Liver (tissue), 9 donors: ENCODE measurements around the gene LLGL2. TPM values are rescaled to one million over a fixed set of nuclear protein-coding genes. Genes with fewer than 3 reads are reported as not detected.

Experiments used
- DNase-seq: peaks from one replicate; pipeline ENCODE4 v3.0.0-alpha.2; 2017; ENCODE audit warnings: low spot score
- H3K27ac ChIP-seq, 2 donors: one replicate each; pipeline ENCODE4 v1.7.0; 2013; ENCODE audit warnings: inconsistent platforms in 2 of 2, low read length in 2 of 2, control low read depth in 1 of 2, low read depth in 1 of 2, mild to moderate bottlenecking in 1 of 2
- H3K27me3 ChIP-seq, 4 donors: one replicate each; pipeline versions ENCODE4 v1.6.1 to v1.7.0; 2013; ENCODE audit warnings: low read length in 3 of 4, inconsistent platforms in 1 of 4, mild to moderate bottlenecking in 1 of 4, moderate library complexity in 1 of 4; ENCODE audit not compliant: control insufficient read depth in 4 of 4, insufficient read depth in 4 of 4
- H3K36me3 ChIP-seq, 4 donors: one replicate each; pipeline versions ENCODE4 v1.6.1 to v1.7.0; 2013; ENCODE audit warnings: low read length in 3 of 4, mild to moderate bottlenecking in 3 of 4, low read depth in 1 of 4, moderate library complexity in 1 of 4; ENCODE audit not compliant: control insufficient read depth in 4 of 4, insufficient read depth in 3 of 4
- H3K4me1 ChIP-seq, 4 donors: one replicate each; pipeline versions ENCODE4 v1.6.1 to v1.7.0; 2013; ENCODE audit warnings: low read length in 3 of 4, mild to moderate bottlenecking in 3 of 4, moderate library complexity in 1 of 4; ENCODE audit not compliant: control insufficient read depth in 4 of 4, insufficient read depth in 4 of 4
- H3K4me3 ChIP-seq, 3 donors: one replicate each; pipeline versions ENCODE4 v1.6.1 to v1.7.0; 2013; ENCODE audit warnings: low read length in 3 of 3, control low read depth in 1 of 3, low read depth in 1 of 3, mild to moderate bottlenecking in 1 of 3
- H3K9ac ChIP-seq, 2 donors: one replicate each; pipeline ENCODE4 v1.7.0; 2013; ENCODE audit warnings: low read length in 2 of 2, mild to moderate bottlenecking in 2 of 2, moderate library complexity in 2 of 2, control low read depth in 1 of 2, low read depth in 1 of 2
- H3K9me3 ChIP-seq, 4 donors: one replicate each; pipeline versions ENCODE4 v1.6.1 to v1.7.0; 2013; ENCODE audit warnings: low read length in 3 of 4; ENCODE audit not compliant: control insufficient read depth in 4 of 4
- EGR1 ChIP-seq, 2 donors: IDR thresholded peaks; 2 replicates each; pipeline ENCODE4 v1.6.1; 2016 to 2018; ENCODE audit warnings: antibody characterized with exemption in 2 of 2, low read depth in 2 of 2
- FOXA1 ChIP-seq: IDR thresholded peaks from 2 replicates; pipeline ENCODE4 v1.6.1; 2016; ENCODE audit warnings: antibody characterized with exemption
- FOXA2 ChIP-seq: IDR thresholded peaks from 2 replicates; pipeline ENCODE4 v1.6.1; 2016; ENCODE audit warnings: antibody characterized with exemption
- HNF4A ChIP-seq, 2 donors: conservative IDR thresholded peaks; 2 replicates each; pipeline ENCODE4 v1.6.1; 2016; ENCODE audit warnings: antibody characterized with exemption in 2 of 2, mild to moderate bottlenecking in 2 of 2
- HNF4G ChIP-seq: IDR thresholded peaks from 2 replicates; pipeline ENCODE4 v1.6.1; 2016; ENCODE audit warnings: antibody characterized with exemption
- JUND ChIP-seq, 2 donors: IDR thresholded peaks; 2 replicates each; pipeline ENCODE4 v1.6.1; 2016; ENCODE audit warnings: antibody characterized with exemption in 2 of 2
- NR2F2 ChIP-seq: IDR thresholded peaks from 2 replicates; pipeline ENCODE4 v1.6.1; 2016; ENCODE audit warnings: antibody characterized with exemption
- RAD21 ChIP-seq, 2 donors: IDR thresholded peaks; 2 replicates each; pipeline ENCODE4 v1.6.1; 2016; ENCODE audit warnings: antibody characterized with exemption in 2 of 2, mild to moderate bottlenecking in 2 of 2
- RXRA ChIP-seq, 2 donors: IDR thresholded peaks; 2 replicates each; pipeline ENCODE4 v1.6.1; 2017 to 2018; ENCODE audit warnings: antibody characterized with exemption in 2 of 2, mild to moderate bottlenecking in 1 of 2
- SP1 ChIP-seq: IDR thresholded peaks from 2 replicates; pipeline ENCODE4 v1.6.1; 2018; ENCODE audit warnings: antibody characterized with exemption, mild to moderate bottlenecking
- TAF1 ChIP-seq: conservative IDR thresholded peaks from 2 replicates; pipeline ENCODE4 v1.6.1; 2016; ENCODE audit warnings: antibody characterized with exemption, mild to moderate bottlenecking
- YY1 ChIP-seq: IDR thresholded peaks from 2 replicates; pipeline ENCODE4 v1.6.1; 2016; ENCODE audit warnings: antibody characterized with exemption, mild to moderate bottlenecking
- WGBS: extraction: QIAGEN DNeasy Blood & Tissue Kit; methylation state at CpG from one replicate; pipeline ENCODE4 v1.1.7; 2013; 5-methylcytosine and 5-hydroxymethylcytosine counted together
- polyA plus RNA-seq, 2 donors: library from polyadenylated mRNA; stranded (reverse) in 1 of 2; unstranded in 1 of 2; fragments of 200-250 nt in 1 of 2; fragments of >200 nt in 1 of 2; fragmentation: Nextera tagmentation in 1 of 2; extraction: Ambion mirVana in 1 of 2; gene quantifications; one replicate each; pipeline versions ENCODE4 v1.2.1 to v1.2.3, GENCODE V29; 2013 to 2015
- total RNA-seq, 2 donors: library from RNA; depleted of rRNA; stranded (reverse); fragments of >200 nt; gene quantifications; one replicate each; pipeline ENCODE4 v1.2.3, GENCODE V29; 2014
- TF ChIP-seq, protein P1 (sequence below): IDR thresholded peaks from 2 replicates; pipeline ENCODE4 v1.6.1; 2016; ENCODE audit warnings: antibody characterized with exemption
- TF ChIP-seq, protein P2 (sequence below): fragments of 150-350 bp; IDR thresholded peaks from 2 replicates; pipeline ENCODE4 v1.5.1; 2017; ENCODE audit warnings: improper control_type of control experiment, low read depth, low read length; ENCODE audit not compliant: missing input control
- TF ChIP-seq, protein P3 (sequence below): IDR thresholded peaks from 2 replicates; pipeline ENCODE4 v1.6.1; 2016; ENCODE audit warnings: antibody characterized with exemption
- TF ChIP-seq, protein P4 (sequence below): IDR thresholded peaks from 2 replicates; pipeline ENCODE4 v1.6.1; 2016; ENCODE audit warnings: antibody characterized with exemption, mild to moderate bottlenecking
- TF ChIP-seq, protein P5 (sequence below): IDR thresholded peaks from 2 replicates; pipeline ENCODE4 v1.6.1; 2016; ENCODE audit warnings: antibody characterized with exemption
- donor health status: healthy.
- donor health status: healthy.
- donor health status: healthy.
- donor health status: healthy.
- donor health status: healthy.

Gene LLGL2
- total and polyA plus RNA-seq, 4 donors: 23.2 to 69.6 (median 38.5) TPM

DNA sequence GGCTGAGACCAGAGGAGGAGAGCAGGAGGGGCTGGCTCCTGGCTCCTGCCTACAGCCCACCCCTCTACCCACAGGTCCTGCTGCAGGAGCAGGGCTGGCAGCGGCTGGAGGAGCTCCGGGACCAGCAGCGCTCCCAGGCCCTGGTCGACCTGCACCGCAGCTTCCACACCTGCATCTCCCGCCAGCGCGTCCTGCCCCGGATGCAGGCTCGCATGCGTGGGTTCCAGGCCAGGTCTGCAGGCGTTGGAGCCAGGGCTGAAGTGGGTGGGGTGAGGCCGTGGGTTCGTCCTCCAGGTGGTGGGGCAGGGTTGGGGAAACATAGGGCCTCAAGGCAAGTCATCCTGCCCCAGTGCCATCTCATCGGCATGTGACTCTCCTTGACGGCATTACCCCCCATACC is 80.3 kb downstream of the LLGL2 start:
- Histone ChIP-seq H3K4me3 (no peak overlapping the region), H3K4me1 (peaks cover 0 to 9% (median 8%) of the 10 kb centered on the region in 4 donors), H3K27me3 (no peaks in the 10 kb centered on the region), H3K36me3 (peaks cover 0 to 3% (median 0%) of the 10 kb centered on the region in 4 donors), H3K9ac (no peak overlapping the region), H3K27ac (no peak overlapping the region), H3K9me3 (no peaks in the 10 kb centered on the region)
- WGBS: 92% methylated on average over 16 of the region's 16 CpGs
- no peak for TF ChIP-seq TAF1
- TF ChIP-seq HNF4A (conservative IDR thresholded peaks at IDR 0.05): no peak
- no peak for TF ChIP-seq HNF4G
- DNase-seq: no peak

DNA sequence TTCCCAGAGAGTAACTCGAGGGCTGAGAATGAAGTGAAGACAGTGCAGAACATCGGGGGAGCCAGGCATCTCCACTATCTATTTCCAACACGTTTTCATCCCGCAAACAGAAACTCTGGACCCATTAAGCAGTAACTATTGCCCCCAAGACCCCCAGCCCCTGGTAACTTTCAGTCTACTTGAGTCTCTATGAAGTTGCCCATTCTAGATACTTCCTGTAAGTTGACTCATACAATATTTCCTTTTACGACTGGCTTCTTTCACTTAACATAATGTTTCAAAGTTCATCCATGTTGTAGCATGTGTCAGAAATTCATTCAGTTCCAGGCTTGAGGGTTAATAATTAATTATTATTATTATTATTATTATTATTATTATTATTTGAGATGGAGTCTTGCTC is 81.6 kb downstream of the LLGL2 start:
- H3K36me3 ChIP-seq: peaks cover 0 to 5% (median 0%) of the 10 kb centered on the region in 4 donors
- no peak overlapping the region for H3K4me3 ChIP-seq
- H3K9me3 ChIP-seq: no peaks in the 10 kb centered on the region
- no peak overlapping the region for H3K27ac ChIP-seq
- WGBS: 91% methylated on average over 5 of the region's 5 CpGs
- H3K4me1 ChIP-seq: peaks cover 0 to 11% (median 10%) of the 10 kb centered on the region in 4 donors
- TF ChIP-seq, protein P1, sequence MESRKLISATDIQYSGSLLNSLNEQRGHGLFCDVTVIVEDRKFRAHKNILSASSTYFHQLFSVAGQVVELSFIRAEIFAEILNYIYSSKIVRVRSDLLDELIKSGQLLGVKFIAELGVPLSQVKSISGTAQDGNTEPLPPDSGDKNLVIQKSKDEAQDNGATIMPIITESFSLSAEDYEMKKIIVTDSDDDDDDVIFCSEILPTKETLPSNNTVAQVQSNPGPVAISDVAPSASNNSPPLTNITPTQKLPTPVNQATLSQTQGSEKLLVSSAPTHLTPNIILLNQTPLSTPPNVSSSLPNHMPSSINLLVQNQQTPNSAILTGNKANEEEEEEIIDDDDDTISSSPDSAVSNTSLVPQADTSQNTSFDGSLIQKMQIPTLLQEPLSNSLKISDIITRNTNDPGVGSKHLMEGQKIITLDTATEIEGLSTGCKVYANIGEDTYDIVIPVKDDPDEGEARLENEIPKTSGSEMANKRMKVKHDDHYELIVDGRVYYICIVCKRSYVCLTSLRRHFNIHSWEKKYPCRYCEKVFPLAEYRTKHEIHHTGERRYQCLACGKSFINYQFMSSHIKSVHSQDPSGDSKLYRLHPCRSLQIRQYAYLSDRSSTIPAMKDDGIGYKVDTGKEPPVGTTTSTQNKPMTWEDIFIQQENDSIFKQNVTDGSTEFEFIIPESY: no peak
- TF ChIP-seq, protein P2, sequence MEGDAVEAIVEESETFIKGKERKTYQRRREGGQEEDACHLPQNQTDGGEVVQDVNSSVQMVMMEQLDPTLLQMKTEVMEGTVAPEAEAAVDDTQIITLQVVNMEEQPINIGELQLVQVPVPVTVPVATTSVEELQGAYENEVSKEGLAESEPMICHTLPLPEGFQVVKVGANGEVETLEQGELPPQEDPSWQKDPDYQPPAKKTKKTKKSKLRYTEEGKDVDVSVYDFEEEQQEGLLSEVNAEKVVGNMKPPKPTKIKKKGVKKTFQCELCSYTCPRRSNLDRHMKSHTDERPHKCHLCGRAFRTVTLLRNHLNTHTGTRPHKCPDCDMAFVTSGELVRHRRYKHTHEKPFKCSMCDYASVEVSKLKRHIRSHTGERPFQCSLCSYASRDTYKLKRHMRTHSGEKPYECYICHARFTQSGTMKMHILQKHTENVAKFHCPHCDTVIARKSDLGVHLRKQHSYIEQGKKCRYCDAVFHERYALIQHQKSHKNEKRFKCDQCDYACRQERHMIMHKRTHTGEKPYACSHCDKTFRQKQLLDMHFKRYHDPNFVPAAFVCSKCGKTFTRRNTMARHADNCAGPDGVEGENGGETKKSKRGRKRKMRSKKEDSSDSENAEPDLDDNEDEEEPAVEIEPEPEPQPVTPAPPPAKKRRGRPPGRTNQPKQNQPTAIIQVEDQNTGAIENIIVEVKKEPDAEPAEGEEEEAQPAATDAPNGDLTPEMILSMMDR: no peak
- TF ChIP-seq, protein P3, sequence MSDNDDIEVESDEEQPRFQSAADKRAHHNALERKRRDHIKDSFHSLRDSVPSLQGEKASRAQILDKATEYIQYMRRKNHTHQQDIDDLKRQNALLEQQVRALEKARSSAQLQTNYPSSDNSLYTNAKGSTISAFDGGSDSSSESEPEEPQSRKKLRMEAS: no peak
- TF ChIP-seq, protein P4, sequence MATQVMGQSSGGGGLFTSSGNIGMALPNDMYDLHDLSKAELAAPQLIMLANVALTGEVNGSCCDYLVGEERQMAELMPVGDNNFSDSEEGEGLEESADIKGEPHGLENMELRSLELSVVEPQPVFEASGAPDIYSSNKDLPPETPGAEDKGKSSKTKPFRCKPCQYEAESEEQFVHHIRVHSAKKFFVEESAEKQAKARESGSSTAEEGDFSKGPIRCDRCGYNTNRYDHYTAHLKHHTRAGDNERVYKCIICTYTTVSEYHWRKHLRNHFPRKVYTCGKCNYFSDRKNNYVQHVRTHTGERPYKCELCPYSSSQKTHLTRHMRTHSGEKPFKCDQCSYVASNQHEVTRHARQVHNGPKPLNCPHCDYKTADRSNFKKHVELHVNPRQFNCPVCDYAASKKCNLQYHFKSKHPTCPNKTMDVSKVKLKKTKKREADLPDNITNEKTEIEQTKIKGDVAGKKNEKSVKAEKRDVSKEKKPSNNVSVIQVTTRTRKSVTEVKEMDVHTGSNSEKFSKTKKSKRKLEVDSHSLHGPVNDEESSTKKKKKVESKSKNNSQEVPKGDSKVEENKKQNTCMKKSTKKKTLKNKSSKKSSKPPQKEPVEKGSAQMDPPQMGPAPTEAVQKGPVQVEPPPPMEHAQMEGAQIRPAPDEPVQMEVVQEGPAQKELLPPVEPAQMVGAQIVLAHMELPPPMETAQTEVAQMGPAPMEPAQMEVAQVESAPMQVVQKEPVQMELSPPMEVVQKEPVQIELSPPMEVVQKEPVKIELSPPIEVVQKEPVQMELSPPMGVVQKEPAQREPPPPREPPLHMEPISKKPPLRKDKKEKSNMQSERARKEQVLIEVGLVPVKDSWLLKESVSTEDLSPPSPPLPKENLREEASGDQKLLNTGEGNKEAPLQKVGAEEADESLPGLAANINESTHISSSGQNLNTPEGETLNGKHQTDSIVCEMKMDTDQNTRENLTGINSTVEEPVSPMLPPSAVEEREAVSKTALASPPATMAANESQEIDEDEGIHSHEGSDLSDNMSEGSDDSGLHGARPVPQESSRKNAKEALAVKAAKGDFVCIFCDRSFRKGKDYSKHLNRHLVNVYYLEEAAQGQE: no peak
- TF ChIP-seq RXRA (IDR thresholded peaks at IDR 0.05) (no peak), FOXA1 (no peak), EGR1 (IDR thresholded peaks at IDR 0.05; ENCODE audit: low read depth in 2 of 2) (no peak), FOXA2 (no peak), RAD21 (IDR thresholded peaks at IDR 0.05) (no peak), TAF1 (no peak), YY1 (no peak), NR2F2 (no peak), HNF4A (conservative IDR thresholded peaks at IDR 0.05) (no peak), HNF4G (no peak), JUND (IDR thresholded peaks at IDR 0.05) (no peak), SP1 (no peak)
- TF ChIP-seq, protein P5, sequence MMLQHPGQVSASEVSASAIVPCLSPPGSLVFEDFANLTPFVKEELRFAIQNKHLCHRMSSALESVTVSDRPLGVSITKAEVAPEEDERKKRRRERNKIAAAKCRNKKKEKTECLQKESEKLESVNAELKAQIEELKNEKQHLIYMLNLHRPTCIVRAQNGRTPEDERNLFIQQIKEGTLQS: no peak
- no peaks in the 10 kb centered on the region for H3K27me3 ChIP-seq
- DNase-seq: no peak
- H3K9ac ChIP-seq: no peak overlapping the region
